HCEC 1CT (cell line): ENCODE data around the gene HS2ST1.
A peak's percentile ranks its signal among the peaks of the same experiment; 100 is the strongest.

Source experiments
- DNase-seq: peaks from one replicate; pipeline ENCODE4 v3.0.0-alpha.2; 2017

HS2ST1 gene

GRCh38 chr1:87074001-87074795, 159.8 kb downstream of the HS2ST1 start:
- no peak for DNase-seq

DNA sequence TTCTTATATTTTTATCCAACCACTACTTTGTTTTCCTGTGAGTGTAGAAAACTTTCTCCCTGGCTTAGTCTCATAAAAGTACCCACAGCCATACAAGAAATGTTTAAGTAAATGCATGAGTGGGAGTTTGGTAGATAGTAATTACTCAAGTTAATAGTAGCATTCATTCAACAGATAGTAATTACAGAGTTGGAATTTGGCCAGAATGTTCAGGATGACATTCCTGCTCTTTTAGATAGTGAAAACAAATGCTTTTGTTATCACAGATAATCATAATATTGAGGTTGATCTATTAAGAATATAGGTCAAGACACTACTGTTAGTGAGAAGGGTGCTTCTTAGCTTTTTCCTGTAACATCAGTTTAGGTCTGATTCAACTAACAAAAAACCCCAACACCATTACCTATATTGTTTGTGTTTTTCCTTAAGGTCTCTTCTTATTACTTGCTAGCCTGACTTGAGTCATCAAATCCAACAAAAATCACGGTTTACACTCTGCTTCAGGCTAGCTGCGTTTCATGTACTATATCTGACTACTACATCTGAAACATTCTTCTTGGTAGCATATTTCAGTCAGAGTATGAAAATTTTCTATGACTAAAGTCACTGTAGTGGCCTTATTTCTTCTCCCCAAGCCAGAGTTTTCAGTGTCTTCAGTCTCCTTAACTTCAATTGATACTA, 163.7 kb downstream of the HS2ST1 start:
- DNase-seq = no peak

- peak; percentile 59 for DNase-seq
Measured at GRCh38 chr1:87084244-87084836, 169.9 kb downstream of the HS2ST1 start.

DNA sequence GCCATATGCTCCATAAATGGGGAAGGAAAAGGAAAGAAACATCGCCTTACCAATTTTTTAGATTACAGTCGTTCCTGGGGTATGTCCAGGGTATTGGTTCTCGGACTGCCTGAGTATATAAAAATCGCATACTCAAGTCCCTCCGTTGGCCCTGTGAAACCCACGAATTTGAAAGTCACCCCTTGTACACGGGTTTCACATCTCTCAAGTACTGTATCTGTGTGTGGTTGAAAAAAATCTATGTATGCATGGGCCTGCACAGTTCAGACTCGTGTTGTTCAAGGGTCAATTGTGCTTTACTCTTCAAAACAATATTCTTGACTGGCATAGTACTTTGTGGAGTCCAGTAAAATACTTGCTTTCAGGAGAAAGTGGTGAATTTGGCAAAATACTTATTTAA, 171.7 kb downstream of the HS2ST1 start:
- no peak for DNase-seq

GRCh38 chr1:87089070-87089736, 174.8 kb downstream of the HS2ST1 start:
- DNase-seq = no peak

GRCh38 chr1:87089823-87090222, 175.4 kb downstream of the HS2ST1 start:
- no peak for DNase-seq

- DNase-seq = no peak
Measured at GRCh38 chr1:87091425-87091824, 177.0 kb downstream of the HS2ST1 start.

DNA sequence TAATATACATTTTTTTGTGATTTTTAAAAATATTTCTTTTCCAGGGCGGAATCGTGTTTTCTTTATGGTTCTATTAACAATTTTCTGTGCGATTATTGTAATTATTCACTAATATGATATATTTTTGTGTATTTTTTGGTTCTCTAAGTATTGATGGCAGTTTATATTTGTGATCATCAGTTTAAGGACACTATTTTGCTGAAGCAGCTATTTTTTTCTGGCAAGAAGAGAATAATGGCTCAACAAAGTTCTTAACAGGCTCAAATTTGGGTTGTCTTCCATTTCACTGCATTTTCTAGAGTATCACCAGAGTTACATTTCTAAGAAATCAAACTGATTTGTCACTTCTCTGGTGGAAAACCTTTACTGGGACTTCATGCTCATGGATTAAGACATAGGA, 178.4 kb downstream of the HS2ST1 start:
- DNase-seq = no peak

DNA sequence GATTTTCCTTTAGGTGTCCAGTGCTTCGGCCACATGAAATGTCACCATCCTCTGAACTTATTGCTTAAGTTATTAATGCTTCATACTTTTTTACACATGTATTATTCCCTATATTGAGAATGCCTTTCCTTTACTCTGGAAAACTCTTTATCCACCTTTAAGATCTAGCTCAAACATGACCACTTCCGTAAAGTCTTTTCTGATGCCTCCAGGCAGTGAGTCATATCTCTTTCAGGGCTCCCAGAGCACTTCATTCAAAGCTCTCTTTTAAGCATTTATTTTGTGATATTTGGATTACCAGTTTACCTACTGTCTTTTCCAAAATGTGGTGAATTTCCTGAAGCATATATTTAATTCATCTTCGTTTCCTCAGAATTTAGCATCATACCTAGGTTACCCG, 178.9 kb downstream of the HS2ST1 start:
- DNase-seq = no peak

DNA sequence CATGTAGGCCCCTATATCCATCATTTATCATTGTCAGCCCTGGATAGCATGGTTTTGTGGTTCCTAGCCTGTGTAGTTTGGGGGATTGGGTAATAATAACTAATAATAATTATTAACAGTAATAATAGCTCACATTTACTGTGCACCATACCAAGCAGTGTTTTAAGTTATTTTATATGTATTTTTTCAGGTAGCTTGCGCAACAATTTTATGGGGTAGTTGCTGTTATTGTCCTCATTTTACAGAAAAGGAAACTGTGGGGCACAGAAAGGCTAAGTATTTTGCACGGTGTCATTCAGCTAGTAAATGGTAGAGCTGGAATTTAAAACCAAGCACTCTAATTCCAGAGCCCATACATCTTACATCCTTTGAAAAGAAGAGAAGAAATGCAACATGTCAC, 179.8 kb downstream of the HS2ST1 start:
- DNase-seq = no peak

- no peak for DNase-seq
Measured at GRCh38 chr1:87100271-87100670, 185.8 kb downstream of the HS2ST1 start.

DNA sequence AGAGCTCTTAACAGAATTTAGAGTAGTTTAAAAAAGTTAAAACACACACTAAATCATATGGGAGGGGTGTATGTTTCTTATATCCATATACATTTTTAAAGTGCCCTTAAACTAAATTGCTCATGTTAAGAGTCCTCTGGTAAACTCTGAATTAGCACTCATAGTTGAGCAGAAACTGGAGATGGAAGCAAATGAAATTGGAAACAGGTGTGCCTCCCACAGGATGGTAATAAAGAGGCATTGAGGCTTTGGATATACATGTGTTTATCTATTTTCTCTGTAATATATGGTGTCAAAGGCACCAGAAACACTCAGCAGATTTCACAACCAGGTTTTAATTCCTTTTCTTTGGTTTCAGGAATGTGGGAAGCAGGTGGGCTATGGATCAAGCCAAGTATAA, 188.6 kb downstream of the HS2ST1 start:
- DNase-seq = no peak

DNA sequence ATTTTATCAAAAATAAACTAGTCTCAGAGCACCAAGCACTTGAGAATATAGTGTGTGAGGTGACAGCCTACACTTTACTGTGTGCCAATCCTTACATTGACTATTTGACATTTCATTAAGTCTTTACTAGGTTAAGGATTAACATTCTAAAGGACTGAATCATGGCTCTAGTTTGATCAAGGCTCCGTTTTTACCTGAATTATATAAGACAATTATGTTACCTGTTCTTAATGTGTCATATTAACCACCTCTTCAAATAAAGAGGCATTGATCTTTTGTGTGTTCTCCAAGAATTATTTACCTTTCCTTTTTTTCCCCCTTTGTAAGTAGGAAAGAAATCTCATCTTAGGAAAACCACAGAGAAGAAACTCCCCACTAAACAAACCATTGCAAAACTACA, 189.7 kb downstream of the HS2ST1 start:
- DNase-seq = no peak

DNA sequence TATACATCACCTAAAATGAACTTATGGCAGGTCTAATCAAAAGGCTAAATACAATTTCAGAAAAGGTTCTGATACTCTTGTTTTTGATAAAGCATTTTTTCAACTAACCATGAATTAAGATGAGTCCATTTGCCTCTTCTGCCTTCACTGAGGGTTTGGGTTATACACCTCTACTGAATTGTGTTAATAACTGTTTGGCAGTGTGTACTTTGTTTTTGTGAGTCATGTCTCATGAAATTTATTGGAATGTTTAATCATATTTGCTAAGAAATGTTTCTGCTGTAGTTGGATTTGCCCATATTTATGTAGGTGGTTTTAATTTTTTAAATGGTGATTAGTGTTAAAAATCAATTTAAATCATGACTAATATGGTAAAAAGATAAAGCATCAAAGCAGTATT, 190.5 kb downstream of the HS2ST1 start:
- DNase-seq = peak; percentile 39

DNA sequence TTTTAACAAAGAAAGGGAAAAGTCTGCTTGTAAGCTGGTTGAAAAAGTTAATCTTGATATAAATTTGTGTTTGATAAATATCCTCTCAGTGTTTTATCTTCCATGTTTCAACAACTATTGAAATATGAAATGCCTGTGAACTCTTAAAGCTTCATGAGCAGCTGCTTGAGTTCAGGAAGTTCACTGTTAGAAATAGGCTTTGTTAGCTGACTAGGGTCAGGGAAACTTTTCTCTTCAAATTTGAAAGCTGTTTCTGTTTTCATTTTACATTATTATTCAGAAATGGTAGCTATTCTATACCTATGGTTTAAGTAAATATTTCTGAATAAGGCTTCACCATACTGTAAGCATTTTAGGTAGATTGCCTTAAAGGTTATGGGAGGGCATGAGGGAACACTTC, 191.7 kb downstream of the HS2ST1 start:
- DNase-seq = no peak

- no peak for DNase-seq
Measured at GRCh38 chr1:87106867-87107266, 192.4 kb downstream of the HS2ST1 start.

DNA sequence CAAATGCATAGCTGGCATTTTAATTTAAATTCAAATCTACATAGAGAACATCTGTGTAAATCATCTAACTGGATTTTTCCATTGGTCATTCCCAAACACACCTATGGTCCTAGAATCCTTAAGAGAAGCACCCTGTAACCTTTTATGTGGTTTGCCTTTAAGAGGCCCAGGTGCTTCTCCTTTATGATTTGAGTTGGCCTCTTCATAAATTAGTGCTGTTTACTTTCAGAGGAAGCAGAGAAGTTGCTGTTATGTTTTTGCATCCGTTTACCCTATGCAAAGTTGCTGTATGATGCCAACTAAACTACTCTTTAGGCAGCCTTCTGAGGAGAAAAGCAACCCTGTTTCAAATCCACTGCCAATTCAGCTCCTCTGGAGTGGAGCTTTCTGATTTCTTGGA, 193.8 kb downstream of the HS2ST1 start:
- no peak for DNase-seq

DNA sequence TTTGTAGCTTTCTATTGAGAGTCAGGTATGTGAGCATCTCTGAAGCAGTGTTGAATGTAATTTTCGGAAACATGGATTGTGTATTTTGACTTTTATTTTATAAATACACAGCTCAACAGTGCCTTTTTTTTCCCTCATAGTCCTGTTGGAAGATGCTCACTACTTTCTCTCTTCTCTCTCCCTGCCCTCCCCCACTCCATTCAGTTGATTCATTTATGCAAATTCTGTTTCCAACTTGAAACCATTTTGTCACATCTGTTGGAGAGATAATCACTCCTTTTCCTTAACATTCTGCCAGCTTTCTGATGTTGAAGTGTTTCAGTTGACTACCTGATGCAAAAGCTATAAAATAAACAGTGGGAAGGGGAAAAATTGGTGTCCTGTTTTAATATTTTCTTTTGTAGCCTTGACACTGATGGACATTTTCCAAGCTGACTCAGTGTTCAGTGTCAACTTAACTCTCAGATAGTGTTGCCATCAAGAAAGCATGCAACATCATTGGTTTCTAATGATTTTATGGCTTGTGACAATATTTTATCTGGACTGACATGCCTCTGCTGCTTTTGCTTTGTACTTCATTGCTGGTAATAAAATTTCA, 194.5 kb downstream of the HS2ST1 start:
- no peak for DNase-seq

GRCh38 chr1:87111659-87112371, 197.4 kb downstream of the HS2ST1 start:
- no peak for DNase-seq

DNA sequence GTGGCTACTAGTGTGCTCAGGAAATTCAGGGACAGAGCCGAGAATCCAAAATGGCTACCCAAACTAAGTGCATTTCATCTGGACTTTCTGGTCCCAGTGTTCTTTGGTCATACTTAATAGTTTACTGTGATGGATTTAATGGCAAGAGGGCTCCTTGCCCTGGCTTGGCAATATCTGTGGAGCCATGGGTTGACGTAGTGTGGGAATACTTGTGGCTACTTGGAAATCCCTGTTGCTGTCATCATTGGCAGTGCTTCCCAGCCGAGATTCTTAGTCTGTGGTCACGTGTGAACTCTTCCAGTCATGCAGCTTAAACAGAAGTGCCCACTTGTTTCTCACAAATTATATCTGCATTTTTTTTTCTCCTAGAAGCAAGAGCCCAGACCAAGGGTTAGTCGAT, 198.9 kb downstream of the HS2ST1 start:
- peak; percentile 85 for DNase-seq

DNA sequence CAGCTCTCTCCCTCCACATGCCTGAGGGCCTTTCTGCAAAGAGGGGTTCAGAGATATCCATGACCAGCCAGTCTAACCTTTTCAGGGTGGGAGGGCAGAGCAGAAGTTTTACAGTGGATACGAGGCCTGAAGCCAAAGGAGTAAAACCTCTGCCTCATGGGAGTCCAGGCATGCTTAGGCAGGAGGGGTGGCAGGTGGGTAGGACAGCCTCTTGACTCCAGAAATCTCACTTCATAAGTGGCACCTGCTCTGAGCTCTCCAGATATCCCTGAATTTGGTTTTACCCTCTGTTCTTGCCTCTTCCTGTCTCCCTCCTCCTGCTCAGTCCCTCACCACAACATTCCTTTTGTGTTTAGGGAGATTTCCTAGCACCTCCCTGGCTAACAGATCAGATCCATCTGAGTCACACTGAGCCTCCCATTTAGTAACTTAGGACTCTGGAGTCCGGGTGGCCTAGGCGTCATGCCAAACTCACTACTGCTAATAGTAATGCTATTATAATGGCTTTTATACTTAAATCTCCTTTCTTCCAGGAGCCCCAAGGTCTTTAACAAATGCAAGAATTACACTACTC, 201.0 kb downstream of the HS2ST1 start:
- DNase-seq = peak; percentile 95

DNA sequence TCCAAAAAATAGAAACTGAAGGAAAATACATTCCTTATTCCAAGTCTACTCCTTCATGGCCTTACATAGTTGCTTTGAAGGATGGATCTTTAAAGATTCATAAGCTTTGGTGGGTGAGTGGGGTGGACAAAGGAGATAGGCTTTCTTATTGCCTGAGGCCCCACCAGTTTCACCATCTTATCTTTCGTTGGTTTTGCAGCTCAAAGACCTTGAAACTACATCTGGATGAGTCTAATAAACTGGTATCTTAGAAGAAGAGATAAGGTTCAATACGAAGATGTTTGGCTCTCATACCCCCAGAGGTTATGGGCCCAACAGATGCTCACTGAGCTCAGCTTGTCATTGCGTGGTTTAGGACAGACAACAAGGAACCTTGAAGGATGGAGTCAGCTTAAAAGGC, 201.5 kb downstream of the HS2ST1 start:
- DNase-seq = no peak
